COR-L47 (cell line): ENCODE data around the gene ALG1L2.
"Not testable (repeated sequence)": the region's sequence is repeated elsewhere in the genome, so short reads cannot be mapped to it uniquely, and the experiment has no call there.

Experiments used
- DNase-seq: peaks from one replicate; lab custom pipeline; 2025; lab: John Stamatoyannopoulos, UW

Gene ALG1L2, protein sequence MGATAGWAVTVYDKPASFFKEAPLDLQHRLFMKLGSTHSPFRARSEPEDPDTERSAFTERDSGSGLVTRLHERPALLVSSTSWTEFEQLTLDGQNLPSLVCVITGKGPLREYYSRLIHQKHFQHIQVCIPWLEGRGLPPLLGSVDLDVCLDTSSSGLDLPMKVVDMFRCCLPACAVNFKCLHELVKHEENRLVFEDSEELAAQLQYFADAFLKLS

DNA sequence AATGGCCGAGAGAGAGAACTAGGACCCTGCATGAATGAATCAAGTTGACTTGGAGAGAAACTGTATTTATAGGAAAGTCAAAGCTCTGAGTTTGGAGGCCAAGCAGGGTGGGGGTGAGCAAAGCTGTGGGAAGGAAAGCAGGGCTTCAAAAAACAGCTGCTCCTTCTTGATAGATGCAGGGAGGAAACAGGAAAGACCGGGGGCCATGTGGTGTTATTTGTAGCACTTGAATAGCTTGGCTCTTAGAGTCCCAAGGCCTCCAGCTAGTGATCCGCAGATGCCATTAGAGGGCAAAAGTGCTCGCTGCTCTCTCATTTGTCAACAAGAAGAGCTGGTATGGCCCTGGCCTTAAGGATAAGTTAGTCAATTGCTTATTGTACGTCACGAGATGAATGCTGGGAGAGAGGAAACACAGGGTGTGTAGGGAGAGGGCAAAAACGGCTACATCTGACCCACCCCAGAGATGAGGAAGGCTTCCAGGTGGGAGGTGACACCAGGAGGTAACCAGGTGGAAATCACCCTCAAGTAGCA is at the start of gene ALG1L2:
TSS of gene ALG1L2 (plus strand) at position 481 of the 531 bp plus-strand sequence. CDS start 186 bp downstream, outside the sequence.
- DNase-seq, result no peak

DNA sequence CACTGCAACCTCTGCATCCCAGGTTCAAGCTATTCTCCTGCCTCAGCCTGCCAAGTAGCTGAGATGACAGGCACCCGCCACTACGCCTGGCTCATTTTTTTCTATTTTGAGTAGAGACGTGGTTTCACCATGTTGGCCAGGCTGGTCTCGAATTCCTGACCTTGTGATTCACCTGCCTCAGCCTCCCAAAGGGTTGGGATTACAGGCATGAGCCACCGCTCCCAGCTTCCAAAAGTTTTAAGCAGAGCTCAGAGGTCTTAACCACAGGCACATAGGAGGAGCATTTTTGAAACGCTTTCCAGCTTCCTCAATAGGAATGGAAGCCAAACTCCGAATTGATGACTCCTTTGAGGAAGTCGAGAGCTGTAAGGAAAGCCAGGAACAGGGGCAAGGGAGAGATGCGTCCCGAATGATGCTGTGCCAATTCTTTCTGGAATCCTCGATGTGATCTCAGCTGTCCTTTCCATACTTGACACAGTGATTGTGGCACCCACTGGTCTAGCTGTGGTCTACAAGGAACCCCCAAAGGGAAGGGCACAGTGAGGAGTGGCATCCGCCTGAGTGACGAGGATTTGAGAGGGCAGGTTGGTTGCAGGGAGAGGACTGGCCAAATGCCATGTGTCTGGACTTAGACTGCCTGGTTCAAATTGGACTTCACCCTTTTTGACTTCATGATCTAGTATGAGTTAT is 44.4 kb upstream of the ALG1L2 start:
- not testable (repeated sequence) for DNase-seq

DNA sequence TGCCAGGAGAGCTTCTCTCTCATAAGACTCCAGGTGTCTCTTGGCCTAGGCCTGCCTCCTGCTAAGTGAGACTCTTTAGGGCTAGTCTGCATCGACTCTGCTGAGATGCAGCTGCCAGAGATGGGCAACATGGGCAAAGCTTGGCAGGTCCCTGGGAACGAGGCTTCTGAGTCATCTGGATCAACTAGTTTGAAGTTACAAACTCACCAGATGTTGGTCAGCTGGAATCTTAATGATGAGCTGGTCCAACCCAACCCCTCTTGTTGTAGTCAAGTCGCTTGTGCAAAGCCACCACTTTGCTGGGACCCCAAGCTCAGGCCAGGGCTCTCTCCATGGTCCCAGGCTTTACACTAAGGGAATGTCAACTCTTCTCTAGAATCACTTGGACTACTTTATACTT is 38.9 kb upstream of the ALG1L2 start:
- not testable (repeated sequence) for DNase-seq

DNA sequence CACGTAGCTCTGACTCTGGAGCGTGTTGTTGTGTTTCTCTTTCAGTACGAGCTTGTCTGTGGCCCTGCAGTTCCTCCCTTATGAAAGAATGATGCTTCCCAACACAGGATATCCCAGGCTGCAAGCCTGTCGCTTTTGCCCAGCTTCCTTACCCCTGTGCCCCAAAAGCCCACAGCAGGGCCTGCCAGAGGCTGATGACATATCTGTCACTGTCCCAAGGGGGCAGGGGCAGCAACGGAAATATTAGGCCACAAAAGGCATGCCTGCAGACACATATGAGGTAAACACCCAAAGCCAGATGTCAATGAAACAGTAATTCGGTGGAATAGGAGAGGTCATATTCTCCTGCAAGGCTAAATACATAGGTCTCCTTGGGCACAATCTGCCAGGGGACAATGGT is 38.0 kb upstream of the ALG1L2 start:
- not testable (repeated sequence) for DNase-seq

DNA sequence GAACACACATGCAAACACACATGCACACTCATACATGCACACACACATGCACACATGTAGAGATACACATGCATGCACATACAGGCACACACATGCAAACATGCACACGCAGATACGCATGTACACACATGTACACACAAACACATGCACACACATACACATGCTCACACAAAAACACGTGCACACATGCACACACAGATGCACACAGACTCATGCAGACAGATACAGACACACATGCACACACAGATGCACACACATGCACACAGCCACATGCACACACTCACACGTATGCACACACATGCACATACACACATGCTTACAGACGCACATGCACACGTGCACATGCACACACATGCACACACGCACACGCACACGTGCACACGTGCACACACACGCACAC is 37.3 kb upstream of the ALG1L2 start:
- DNase-seq, result no peak

DNA sequence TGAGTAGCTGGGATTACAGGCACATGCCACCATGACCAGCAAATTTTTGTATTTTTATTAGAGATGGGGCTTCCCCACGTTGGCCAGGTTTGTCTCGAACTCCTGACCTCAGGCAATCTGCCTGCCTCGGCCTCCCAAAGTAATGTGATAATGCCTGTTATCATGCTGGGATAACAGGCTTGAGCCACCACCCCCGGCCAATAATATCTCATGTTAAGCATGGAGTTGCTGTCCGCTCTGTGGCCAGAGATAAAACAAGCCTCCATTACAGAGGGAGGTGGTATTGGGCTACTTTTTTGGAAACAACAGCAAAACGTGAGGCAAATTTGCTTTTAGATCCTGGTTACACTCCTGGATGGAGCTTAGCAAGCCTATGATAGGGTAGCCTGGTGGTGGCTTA is 32.9 kb upstream of the ALG1L2 start:
- no peak for DNase-seq

DNA sequence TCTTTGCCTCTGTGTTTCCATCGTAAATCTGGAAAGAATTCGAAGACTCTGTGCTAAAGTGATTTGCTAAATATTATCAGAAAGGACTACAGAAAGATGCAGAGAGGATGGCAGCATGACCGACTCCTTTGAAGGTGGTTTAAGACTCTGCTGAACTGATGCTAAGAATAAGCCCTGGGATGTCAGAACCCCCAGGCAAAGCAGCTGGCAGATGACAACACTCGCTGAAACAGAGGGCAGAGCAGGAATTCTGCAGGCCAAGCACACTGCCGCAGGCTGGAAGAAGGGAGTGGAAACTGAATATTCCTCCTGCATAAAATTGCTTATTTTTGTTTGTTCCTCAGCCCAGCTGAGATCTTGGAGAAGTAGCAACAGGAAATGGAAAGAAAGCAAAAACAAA is 29.3 kb upstream of the ALG1L2 start:
- DNase-seq, result not testable (repeated sequence)

DNA sequence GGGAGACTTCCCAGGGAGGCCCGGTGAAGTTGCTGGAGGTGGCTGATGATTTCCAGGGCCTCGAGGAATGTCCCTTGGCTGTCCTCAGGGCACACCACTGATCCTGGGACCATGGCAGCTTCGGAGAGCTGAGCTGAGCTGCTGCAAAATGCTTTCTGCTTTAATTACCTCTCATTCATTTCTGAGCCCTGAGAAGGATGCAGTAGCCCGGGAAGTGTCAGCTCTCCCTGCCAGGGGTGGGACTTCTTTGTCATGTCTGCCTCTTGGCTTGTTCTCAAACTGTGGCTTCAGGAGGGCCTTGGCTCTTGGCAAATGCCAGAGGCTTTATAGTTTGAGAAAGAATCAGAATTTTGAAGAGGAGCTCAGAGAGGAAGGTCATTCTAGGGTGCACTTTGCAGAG is 28.7 kb upstream of the ALG1L2 start:
- DNase-seq, result not testable (repeated sequence)

DNA sequence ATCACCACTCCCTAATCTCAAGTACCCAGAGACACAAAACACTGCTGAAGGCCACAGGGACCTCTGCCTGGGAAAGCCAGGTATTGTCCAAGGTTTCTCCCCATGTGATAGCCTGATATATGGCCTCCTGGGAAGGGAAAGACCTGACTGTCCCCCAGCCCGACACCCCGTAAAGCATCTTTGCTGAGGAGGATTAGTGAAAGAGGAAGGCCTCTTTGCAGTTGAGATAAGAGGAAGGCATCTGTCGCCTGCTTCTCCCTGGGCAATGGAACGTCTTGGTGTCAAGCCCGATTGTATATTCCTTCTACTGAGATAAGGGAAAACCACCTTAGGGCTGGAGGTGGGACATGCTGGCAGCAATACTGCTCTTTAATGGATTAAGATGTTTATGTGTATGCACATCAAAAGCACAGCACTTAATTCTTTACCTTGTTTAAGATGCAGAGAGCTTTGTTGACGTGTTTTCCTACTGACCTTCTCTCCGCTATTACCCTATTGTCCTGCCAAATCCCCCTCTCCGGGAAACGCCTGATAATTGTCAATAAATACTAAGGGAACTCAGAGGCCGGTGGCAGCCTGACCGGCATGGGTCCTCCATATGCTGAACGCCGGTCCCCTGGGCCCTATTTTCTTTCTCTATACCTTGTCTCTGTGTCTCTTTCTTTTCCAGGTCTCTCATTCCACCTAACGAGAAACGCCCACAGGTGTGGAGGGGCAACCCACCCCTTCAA is 23.9 kb upstream of the ALG1L2 start:
- DNase-seq, result not testable (repeated sequence)

DNA sequence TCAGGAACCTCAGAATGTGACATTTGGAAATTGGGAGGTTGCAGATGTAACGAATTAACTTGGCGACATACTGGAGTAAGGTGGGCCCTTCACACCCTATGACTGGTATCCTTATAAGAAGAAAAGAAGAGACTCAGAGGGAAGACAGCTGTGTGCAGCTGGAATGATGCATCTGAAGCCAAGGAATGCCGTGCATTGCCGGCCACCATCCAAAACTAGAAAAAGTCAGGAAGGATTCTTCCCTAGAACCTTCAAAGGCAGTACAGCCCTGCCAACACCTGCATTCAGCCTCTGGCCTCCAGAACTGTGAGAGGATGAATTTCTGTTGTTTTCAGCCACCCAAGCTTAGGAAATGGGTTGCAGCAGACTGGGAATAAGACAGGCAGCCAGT is 23.4 kb upstream of the ALG1L2 start:
- not testable (repeated sequence) for DNase-seq

DNA sequence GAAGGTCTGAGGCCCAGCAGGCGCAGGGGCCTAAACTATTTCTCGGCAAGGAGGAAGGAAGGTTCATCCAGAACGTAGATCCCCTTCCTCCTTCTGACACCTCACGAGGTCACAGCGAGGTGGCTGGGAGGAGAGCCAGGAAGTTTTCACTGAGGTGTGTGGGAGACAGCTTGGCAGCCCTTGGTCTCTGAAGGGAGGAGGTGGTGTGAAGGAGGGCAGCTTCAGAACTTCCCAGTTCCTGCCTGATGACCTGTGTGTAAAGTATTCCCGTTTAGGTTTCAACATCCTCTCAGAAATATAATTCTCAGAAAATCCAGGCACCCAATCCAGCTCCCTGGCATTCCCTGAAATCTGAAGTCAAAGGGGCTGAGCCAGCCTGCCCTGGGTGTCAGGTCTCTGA is 22.9 kb upstream of the ALG1L2 start:
- DNase-seq, result not testable (repeated sequence)

DNA sequence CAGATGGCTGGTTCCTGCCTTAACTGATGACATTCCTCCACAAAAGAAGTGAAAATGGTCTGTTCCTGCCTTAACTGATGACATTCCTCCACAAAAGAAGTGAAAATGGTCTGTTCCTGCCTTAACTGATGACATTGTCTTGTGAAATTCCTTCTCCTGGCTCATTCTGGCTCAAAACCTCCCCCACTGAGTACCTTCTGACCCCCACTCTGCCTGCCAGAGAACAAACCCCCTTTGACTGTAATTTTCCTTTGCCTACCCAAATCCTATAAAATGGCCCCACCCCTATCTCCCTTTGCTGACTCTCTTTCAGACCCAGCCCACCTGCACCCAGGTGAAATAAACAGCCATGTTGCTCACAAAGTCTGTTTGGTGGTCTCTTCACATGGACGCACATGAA is 22.5 kb upstream of the ALG1L2 start:
- not testable (repeated sequence) for DNase-seq

DNA sequence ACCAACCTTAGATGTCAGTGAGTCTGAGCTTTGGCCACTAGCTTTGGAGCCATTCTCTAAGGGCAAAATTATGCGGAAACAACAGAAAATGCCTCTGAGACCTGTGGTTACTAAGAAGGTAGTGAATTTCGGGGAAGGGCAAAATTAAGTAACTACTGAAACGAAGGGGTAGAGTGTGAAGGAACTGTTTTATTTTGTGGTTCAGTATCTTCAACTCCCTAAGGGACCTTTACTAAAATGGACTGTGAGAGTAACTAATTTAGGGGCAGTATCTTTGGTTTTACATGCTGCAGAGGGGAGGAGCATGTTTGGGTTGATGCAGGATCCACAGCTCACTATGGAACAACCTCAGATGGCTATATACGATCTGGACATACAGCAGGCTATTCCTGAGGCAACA is 8.0 kb upstream of the ALG1L2 start:
- no peak for DNase-seq

DNA sequence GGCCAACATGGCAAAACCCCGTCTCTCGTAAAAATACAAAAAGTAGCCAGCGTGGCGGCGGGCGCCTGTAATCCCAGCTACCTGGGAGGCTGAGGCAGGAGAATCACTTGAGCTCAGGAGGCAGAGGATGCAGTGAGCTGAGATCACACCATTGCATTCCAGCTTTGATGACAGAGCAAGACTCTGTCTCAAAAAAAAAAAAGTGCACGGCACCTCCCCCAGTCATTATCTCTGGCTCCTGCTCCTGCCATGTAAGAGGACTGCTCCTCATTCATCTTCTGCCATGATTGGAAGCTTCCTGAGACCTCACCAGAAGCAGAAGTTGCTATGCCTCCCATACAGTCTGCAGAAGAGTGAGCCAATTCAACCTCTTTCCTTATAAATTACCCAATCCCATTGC is 4.0 kb upstream of the ALG1L2 start:
- no peak for DNase-seq

DNA sequence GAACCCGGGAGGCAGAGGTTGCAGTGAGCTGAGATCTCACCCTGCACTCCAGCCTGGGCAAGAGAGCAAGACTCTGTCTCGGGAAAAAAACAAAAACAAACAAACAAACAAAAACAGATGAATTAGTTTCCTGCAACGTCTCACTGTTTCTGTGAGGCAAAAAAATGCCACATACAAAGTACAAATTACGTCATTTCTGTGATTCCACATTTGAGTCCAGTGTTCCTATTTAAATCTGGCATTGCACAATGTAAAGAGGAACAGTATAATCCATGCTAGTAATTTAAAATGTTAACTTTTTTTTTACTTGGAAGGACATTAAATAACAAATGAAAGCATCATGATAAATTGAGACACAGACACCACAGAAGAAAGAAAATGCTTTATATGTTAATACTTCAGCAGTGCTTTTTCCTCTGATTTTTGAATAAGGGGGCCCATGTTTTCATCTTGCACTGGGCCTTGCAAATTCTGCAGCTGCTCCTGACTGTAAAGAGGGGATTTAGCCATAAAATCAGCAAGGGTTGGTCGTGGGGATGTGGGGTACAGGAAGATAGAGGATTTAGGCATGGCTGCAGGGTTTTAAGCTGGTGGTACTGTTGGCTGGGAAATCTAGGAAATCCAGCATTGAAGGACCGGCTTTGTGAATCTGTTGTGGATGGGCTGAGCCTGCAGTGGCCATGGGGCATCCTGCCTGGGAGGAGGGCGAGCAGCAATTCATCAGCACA is 1.9 kb downstream of the ALG1L2 start:
- DNase-seq, result not testable (repeated sequence)

DNA sequence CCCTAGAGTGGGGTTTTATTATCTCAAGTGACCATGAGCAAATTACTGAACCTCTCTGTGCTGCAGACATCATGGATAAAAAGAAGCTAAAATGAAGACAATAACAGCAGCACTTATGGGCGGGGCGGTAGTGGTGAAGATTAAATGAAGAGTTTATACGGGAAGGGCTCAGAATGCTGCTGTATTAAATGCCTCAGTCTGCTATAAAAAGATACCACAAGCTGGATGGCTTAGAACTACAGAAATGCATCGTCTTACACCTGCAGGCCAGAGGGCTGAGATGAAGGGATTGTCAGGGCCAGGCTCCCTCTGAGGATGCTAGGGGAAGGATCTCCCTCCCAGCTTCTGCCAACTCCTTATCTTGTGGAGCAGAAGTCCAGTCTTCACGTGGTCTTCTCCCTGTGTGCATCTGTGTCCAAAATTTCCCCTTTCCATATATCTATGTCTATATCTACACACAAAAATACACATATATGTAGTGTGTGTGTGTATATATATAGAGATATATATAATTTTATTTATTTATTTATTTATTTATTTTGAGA is 2.9 kb downstream of the ALG1L2 start:
- DNase-seq, result no peak

DNA sequence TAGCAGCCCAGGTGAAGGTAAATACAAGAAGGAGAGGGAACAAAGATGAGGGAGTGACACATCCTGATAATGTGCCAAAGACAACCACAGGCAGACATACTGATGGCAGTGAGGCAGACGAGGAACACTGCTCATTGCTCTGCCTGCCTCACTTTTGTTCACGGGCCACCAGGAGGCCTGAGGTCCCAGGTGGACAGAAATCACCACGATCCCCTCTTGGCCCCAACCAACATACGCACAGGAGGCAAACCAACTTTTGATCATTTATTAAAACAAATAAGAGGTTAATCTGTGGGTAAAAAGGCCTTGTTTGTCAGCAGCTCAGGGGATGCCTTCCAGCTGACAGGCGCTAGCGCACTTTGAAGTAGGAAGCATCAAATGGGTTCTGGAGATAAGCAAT is 4.2 kb downstream of the ALG1L2 start:
- no peak for DNase-seq

DNA sequence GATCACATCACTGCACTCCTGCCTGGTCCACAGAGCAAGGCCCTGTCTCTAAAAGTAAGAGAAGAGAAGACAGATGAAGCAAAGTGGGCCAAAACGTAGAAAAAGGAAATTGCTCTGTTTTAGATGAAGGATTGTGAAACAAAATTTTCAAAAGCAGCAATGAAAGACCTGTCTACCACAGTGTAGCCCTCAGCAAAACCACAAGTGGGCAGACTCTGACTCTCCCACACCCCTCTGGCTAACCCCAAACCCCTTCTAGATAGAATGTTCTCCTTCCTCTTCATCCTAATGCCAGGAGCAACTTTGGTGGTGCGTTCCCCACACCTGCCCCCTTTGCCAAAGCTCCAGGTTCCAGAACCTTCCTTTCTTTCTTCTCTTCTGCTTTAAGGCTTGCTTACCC is 5.0 kb downstream of the ALG1L2 start:
- DNase-seq, result not testable (repeated sequence)

DNA sequence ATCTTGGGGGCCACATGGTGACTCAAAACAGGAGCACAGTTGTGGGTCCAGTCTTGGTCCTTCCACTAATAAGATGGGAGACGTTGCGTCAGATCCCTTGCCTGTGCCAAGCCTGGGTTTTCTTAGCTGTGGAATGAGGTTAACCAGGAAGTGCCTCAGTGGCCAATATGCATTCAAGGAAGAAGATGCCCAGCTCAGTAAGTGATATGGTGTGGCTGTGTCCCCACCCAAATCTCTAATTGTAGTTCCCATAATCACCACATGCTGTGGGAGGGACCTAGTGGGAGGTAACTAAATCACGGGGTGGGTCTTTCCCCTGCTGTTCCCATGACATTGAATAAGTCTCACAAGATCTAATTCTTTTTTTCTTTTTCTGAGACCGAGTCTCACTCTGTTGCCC is 6.4 kb downstream of the ALG1L2 start:
- DNase-seq, result no peak

DNA sequence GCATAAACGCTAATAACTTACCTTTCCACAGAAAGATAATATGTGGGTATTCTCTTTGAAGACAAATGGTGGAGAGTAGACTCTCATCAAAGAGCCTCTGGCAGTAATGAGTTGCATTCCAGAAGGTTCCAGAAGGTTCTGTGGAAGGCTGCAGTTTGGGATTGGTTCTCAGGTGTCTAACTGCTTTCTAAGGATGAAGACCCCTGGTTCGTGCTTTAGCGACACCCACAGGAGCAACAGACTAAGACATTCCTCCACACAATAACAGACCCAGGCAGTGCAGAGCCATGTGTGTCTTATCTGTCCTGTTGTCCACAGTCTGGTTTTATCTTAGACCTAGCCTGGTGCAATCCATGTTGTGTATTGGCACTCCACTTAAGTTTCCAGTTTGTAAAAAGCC is 9.1 kb downstream of the ALG1L2 start:
- not testable (repeated sequence) for DNase-seq

DNA sequence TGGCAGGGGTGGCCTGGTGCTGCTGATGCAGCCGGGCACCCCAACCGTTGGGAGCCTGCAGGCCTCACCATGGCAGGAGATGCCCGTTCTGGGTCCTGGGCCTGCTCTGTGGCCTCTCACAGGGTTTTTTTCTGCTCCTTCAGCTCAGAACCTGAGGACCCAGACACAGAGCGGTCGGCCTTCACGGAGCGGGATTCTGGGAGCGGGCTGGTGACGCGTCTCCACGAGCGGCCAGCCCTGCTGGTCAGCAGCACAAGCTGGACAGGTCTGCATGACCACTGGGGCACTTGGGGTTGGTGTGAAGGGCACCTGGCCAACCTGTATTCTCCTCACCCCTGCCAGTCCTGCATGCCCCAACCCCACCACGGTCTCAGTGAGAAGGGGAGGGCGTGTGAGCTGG is 10.3 kb downstream of the ALG1L2 start:
- DNase-seq, result no peak
